ENCODE results near the gene SOX1.

Gene SOX1

GRCh38 chr13:112058941-112059340 is 8.0 kb upstream of the SOX1 start:
- DNase-seq (ENCODE audit: low read depth in 2 of 2), result no peak

- DNase-seq (ENCODE audit: low read depth in 2 of 2), result no peak
Measured at GRCh38 chr13:112059457-112060281, 7.3 kb upstream of the SOX1 start.

- no peak for DNase-seq (ENCODE audit: low read depth in 2 of 2)
Measured at GRCh38 chr13:112060282-112060830, 6.6 kb upstream of the SOX1 start.

DNA sequence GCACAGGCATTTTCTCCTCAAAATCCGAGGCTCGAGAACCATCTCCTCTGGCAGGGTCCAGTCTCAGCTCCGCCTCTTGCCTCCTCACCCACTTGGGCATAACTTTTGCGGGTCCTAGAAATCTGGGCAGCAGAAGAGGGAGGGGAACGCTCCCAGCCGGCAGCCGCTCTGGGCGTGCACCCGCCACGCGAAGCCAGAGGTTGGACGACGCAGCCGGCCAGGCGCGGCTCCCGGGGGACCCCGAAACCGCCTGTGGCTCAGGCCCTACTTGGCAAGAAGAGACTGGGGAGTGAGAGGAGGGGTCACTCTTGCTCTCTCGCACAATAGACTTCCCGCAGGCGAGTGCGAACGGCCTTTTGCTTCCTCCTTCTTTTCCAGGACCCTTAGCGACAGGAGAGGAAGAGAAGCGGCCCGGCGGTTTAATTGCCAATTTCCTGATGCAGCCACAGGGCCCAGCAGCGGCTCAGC is 6.0 kb upstream of the SOX1 start:
- DNase-seq (ENCODE audit: low read depth in 2 of 2), result no peak

DNA sequence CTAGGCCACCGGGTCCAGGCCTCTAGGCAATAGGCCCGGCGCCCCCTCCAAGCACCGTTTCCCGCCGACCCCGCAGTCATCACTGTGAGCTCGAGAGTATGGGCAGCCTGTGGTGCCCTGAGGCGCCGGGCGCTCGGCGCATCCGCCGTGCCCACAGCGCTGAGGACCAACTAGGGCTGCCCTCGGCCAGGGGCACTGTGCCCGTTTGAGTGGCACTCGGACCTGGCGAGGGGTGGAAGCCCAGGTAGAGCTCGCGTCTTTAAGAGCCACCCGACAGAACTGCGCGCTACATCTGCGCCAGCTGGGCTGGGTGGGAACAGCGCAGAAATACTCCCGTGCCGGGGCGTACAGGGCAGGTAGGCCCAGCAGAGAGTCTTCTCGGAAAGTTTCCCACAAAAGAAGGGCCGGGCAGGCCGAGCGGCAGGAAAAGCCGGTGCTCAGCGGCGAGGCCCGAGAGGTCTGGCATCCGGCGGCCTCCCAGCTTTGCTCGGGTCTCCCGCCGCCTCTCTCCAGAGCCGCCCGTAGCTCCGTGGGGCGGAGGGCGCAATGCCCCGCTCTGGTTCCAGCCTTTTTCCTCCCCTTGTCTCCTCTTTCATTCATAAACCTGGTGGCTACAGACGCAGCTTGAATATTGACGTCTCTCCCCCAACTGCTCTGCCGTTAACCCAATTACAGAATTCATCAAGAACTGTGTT is 5.4 kb upstream of the SOX1 start:
- no peak for DNase-seq (ENCODE audit: low read depth in 2 of 2)

GRCh38 chr13:112062072-112062567 is 4.8 kb upstream of the SOX1 start:
- DNase-seq (ENCODE audit: low read depth in 2 of 2), result no peak

DNA sequence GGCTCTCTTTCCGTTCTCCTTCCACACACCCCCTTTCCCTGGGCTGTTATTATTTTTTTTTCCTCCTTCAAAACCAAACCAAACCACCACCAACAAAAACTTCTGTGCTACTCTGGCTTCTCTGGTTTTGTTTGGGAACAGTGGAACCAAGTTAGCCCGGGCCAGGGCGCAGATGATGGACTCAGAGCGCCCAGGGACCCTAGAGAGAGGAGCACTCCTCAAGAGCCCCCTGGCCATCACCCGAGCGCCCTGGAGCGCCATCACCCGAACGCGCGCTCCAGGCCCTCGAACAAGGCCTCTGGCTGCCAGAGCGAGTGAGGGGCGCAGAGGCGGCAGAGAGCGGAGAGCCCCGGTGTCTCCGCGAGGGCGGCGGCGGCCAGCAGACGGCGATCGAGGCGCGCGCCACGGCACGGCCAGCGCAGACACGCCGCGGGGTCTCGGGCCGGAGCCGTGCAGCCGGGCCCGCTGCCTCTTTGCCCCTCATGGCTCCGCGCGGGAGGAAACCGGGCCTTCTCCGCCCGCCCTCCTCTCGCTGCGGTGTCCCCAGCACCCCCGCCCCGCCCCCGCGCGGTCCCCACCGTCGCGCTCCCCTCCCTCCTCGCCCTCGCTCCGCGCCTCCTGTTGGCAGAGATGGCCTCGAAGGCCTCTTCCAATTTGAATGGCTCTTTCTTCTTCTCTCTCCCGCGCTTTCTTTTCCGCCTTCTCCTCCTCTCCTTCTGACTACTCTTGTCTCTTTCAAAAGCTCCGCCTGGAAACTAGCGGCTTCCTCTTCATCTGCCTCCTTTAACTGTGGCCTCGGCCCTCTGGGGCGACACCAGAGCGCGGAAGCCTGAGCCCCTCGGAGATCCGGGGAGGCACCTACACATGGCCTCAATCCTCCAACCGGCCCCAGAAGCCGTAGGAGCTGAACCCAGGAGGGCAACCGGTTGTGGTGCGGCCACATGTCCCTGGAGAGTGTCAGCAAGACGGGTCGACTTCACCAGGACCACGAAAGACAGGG is 4.1 kb upstream of the SOX1 start:
- no peak for DNase-seq (ENCODE audit: low read depth in 2 of 2)

DNA sequence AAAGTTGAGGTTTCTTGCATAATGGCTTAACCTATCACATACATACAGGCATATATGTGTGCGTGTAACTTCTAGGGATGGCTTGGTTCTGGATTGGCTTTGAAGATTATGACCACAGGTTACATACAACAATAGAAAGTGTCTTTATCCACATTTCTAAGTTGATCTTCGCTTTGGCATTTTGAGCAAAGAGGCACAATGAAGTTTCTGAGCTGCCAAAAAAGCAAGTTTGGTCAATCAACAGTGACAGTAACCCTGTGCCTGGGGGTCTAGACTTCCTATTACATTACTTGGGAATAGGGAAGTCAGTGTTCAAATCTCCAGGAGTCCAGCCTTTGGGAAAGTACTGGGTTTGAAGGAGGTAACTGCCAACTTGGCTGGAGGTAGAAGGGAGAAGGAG is 3.1 kb upstream of the SOX1 start:
- no peak for DNase-seq (ENCODE audit: low read depth in 2 of 2)

DNA sequence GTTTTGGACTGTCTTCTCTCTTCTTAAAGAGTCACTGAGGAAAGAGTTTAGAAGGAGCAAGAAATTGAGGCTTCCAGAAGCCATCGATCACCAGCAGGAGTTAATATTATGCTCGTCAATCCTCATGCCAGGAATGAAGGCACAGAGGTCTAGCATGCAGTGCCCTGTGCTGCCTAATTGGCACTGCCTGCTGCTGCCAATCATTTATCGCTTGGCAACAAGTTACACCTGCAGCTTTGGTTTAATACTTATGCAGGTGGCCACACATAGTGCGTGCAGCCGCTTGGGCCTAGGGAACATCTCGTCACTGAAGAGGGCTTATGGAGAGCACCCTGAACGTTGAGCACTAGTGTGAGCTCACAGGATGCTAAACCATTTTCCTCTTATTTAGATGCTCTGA is 2.7 kb upstream of the SOX1 start:
- no peak for DNase-seq (ENCODE audit: low read depth in 2 of 2)

DNA sequence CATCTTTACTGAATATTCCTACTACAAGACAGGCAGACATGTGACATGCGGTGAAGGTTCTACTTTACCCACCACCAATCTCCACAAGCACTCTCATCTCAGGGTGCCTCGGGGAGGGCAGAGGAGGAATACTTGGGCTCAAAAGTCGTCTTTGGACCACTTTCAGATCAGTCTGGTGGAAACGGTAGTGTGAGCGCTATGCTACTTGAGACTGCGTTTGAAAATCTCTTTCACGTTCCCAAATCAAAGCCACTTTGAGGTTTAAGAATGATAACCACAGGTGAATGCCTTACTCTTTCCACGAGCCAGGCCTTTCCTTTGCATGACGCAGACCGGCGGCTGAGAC is 1.5 kb upstream of the SOX1 start:
- no peak for DNase-seq (ENCODE audit: low read depth in 2 of 2)

GRCh38 chr13:112065867-112066623 is 904 bp upstream of the SOX1 start:
- DNase-seq (ENCODE audit: low read depth in 2 of 2), result no peak

DNA sequence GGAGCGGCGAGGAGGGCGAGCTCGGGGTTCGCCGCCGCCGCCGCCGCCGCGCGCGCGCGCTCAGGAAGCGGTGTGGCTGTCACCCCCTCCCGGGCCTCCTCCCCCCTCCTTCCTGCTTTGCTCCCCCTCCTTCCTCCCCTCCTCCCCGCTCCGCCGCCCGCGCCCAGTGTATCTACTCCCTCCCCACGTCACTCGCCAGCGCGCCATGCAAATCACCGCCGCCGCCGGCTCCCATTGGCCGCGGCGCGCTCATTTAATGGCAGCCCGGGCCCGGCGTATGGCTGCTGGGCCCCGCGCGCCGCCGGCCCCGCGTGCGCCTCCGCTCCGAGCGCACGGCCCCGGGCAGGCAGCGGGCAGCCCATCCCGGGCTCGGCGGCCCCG is 335 bp upstream of the SOX1 start:
- peak; percentile 39 to 55 for DNase-seq (ENCODE audit: low read depth in 2 of 2)

DNA sequence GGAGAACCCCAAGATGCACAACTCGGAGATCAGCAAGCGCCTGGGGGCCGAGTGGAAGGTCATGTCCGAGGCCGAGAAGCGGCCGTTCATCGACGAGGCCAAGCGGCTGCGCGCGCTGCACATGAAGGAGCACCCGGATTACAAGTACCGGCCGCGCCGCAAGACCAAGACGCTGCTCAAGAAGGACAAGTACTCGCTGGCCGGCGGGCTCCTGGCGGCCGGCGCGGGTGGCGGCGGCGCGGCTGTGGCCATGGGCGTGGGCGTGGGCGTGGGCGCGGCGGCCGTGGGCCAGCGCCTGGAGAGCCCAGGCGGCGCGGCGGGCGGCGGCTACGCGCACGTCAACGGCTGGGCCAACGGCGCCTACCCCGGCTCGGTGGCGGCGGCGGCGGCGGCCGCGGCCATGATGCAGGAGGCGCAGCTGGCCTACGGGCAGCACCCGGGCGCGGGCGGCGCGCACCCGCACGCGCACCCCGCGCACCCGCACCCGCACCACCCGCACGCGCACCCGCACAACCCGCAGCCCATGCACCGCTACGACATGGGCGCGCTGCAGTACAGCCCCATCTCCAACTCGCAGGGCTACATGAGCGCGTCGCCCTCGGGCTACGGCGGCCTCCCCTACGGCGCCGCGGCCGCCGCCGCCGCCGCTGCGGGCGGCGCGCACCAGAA is 1.1 kb downstream of the SOX1 start:
- DNase-seq (ENCODE audit: low read depth in 2 of 2), result no peak

DNA sequence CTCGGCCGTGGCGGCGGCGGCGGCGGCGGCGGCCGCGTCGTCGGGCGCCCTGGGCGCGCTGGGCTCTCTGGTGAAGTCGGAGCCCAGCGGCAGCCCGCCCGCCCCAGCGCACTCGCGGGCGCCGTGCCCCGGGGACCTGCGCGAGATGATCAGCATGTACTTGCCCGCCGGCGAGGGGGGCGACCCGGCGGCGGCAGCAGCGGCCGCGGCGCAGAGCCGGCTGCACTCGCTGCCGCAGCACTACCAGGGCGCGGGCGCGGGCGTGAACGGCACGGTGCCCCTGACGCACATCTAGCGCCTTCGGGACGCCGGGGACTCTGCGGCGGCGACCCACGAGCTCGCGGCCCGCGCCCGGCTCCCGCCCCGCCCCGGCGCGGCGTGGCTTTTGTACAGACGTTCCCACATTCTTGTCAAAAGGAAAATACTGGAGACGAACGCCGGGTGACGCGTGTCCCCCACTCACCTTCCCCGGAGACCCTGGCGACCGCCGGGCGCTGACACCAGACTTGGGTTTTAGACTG is 1.7 kb downstream of the SOX1 start:
- no peak for DNase-seq (ENCODE audit: low read depth in 2 of 2)

DNA sequence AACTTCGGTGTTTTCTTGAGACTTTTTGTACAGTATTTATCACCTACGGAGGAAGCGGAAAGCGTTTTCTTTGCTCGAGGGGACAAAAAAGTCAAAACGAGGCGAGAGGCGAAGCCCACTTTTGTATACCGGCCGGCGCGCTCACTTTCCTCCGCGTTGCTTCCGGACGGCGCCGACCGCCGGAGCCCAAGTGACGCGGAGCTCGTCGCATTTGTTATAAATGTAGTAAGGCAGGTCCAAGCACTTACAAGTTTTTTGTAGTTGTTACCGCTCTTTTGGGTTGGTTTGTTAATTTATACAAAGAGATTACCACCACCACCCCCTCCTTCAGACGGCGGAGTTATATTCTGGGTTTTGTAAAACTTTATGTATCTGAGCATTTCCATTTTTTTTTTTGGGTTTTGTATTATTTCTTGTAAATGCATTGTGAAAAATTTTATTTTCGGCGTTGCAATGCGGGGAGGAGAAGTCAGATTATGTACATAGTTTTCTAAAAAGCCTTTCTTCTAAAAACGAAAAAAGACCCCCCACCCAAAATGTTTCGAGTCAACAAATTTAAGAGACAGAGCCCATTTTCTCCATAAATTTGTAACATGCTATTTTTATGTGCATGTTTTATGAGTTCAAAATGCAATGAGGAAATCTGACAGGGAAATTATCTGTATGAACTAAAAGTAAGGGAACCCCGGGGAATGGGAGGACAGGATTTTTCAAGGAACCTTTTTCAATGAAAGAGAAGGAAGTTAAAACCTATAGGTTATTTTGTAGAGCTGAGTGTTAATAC is 2.3 kb downstream of the SOX1 start:
- DNase-seq (ENCODE audit: low read depth in 2 of 2), result no peak

GRCh38 chr13:112069845-112070251 is 2.9 kb downstream of the SOX1 start:
- DNase-seq (ENCODE audit: low read depth in 2 of 2), result no peak

DNA sequence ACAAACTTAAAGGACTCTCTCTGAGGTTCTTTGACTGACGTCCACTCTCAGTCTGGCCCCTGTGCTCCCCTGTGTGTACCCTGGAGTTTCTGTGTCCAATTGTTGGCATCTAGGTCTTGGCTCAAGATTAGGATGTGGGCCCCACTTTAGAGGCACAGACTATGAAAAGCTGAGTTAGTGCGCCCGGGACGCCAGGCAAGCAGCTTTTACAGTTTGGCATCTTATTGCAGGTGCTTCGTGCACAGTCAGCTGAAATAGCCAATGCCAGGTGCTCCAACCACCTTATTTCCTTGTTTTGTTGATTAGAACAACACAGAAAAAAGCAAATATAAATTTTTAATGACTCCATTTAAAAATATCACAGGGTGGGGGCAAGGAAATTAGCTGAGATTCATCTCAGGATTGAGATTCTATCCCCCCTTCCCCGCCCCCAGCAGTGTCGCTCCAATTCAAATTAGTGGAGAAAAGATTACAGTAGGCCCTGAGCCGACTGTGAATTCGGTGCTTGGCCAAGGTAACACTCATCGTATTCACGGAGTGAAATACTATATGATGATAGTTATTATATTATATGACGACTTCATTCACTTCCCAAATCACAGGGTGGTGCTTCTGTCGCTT is 4.3 kb downstream of the SOX1 start:
- DNase-seq (ENCODE audit: low read depth in 2 of 2), result no peak

GRCh38 chr13:112071723-112072533 is 5.0 kb downstream of the SOX1 start:
- DNase-seq (ENCODE audit: low read depth in 2 of 2), result no peak
